SK-N-SH (cell line): Measurements from ENCODE around the gene C11orf97. TPM values are rescaled to one million over a fixed set of nuclear protein-coding genes. Genes with fewer than 3 reads are reported as not detected.
"Not testable (repeated sequence)": the region's sequence is repeated elsewhere in the genome, so short reads cannot be mapped to it uniquely, and the experiment has no call there.

Experiments
- CTCF ChIA-PET: fragments of 300-600, 350-600 bp; formaldehyde crosslinking; extraction: SDS; loops from one replicate; lab custom pipeline; 2021; lab: Yijun Ruan, JAX
- POLR2A ChIA-PET: fragments of 350-600 bp; sonication (Branson Sonifier 250); formaldehyde crosslinking; extraction: SDS; loops from one replicate; lab custom pipeline; 2020; ENCODE audit warnings: antibody characterized with exemption, inconsistent platforms; lab: Yijun Ruan, JAX
- DNase-seq: peaks from one replicate; pipeline ENCODE4 v3.0.0; 2012
- H2AFZ ChIP-seq: fragments of 200-600 bp; sonication (generic); 2 replicates; pipeline ENCODE4 v1.8.1; 2016; ENCODE audit warnings: antibody characterized with exemption, mild to moderate bottlenecking, low read depth
- H3F3A ChIP-seq: fragments of 200-600 bp; sonication (generic); replicated peaks from 2 replicates; pipeline ENCODE3; 2016; ENCODE audit warnings: antibody characterized with exemption, mild to moderate bottlenecking; ENCODE audit not compliant: insufficient read depth
- H3K27ac ChIP-seq, 2 experiments: fragments of 200-500 bp in 1 of 2; fragments of 200-600 bp in 1 of 2; sonication (Bioruptor generic) in 1 of 2; sonication (generic), shearing (Covaris generic) in 1 of 2; 2 replicates each; pipeline versions ENCODE4 v1.5.1 to v1.6.1; 2014 to 2016; ENCODE audit warnings: low read depth in 2 of 2, inconsistent platforms in 1 of 2, low read length in 1 of 2, mild to moderate bottlenecking in 1 of 2, mixed read lengths in 1 of 2
- H3K27me3 ChIP-seq: fragments of 200-600 bp; sonication (generic), shearing (Covaris generic); 2 replicates; pipeline ENCODE4 v1.6.1; 2016; ENCODE audit warnings: mixed run types; ENCODE audit not compliant: insufficient read depth
- H3K36me3 ChIP-seq, 2 experiments: fragments of 200-500 bp in 1 of 2; fragments of 200-600 bp in 1 of 2; sonication (Bioruptor generic) in 1 of 2; sonication (generic) in 1 of 2; replicated peaks in 1 of 2; 2 replicates each; pipeline versions ENCODE3 to v1.5.1; 2014 to 2016; ENCODE audit warnings: low read length in 1 of 2, mild to moderate bottlenecking in 1 of 2; ENCODE audit not compliant: insufficient read depth in 2 of 2, control insufficient read depth in 1 of 2
- H3K4me1 ChIP-seq, 2 experiments: fragments of 200-500 bp in 1 of 2; fragments of 200-600 bp in 1 of 2; sonication (Bioruptor generic) in 1 of 2; sonication (generic), shearing (Covaris generic) in 1 of 2; 2 replicates each; pipeline versions ENCODE4 v1.5.1 to v1.6.1; 2014 to 2016; ENCODE audit warnings: low read depth in 1 of 2, low read length in 1 of 2, mixed run types in 1 of 2; ENCODE audit not compliant: insufficient read depth in 2 of 2, control insufficient read depth in 1 of 2
- H3K4me2 ChIP-seq: fragments of 200-600 bp; sonication (generic), shearing (Covaris generic); 2 replicates; pipeline ENCODE4 v1.6.1; 2017; ENCODE audit warnings: mixed run types
- H3K4me3 ChIP-seq, 2 experiments: fragments of 200-500 bp in 1 of 2; fragments of 200-600 bp in 1 of 2; sonication (Bioruptor generic) in 1 of 2; sonication (generic), shearing (Covaris generic) in 1 of 2; 2 replicates each; pipeline versions ENCODE4 v1.5.1 to v1.8.1; 2014 to 2016; ENCODE audit warnings: low read depth in 2 of 2, inconsistent platforms in 1 of 2, low read length in 1 of 2, mild to moderate bottlenecking in 1 of 2, mixed read lengths in 1 of 2, moderate library complexity in 1 of 2
- H3K79me2 ChIP-seq: fragments of 200-600 bp; sonication (generic); 2 replicates; pipeline ENCODE4 v1.8.1; 2017; ENCODE audit warnings: mild to moderate bottlenecking; ENCODE audit not compliant: insufficient read depth
- H3K9ac ChIP-seq: fragments of 200-600 bp; sonication (generic); 2 replicates; pipeline ENCODE4 v1.6.1; 2017; ENCODE audit warnings: mixed run types
- H3K9me2 ChIP-seq: fragments of 200-600 bp; sonication (generic); 2 replicates; pipeline ENCODE4 v1.6.1; 2017; ENCODE audit warnings: mixed run types
- H3K9me3 ChIP-seq: fragments of 200-600 bp; sonication (generic); 2 replicates; pipeline ENCODE4 v1.6.1; 2017; ENCODE audit warnings: mixed run types, mild to moderate bottlenecking, moderate library complexity
- H4K20me1 ChIP-seq: fragments of 200-600 bp; sonication (generic); 2 replicates; pipeline ENCODE4 v1.6.1; 2017; ENCODE audit warnings: mild to moderate bottlenecking, mixed run types; ENCODE audit not compliant: insufficient read depth
- CTCF ChIP-seq: fragments of 200-600 bp; sonication (generic); IDR thresholded peaks from 2 replicates; pipeline ENCODE4 v1.6.1; 2017; ENCODE audit warnings: antibody characterized with exemption, mild to moderate bottlenecking, moderate library complexity
- FOXM1 ChIP-seq: IDR thresholded peaks from 2 replicates; pipeline ENCODE4 v1.4.0; 2012; ENCODE audit warnings: low read depth, mild to moderate bottlenecking
- GABPA ChIP-seq: IDR thresholded peaks from 2 replicates; pipeline ENCODE4 v1.4.0; 2012; ENCODE audit warnings: low read depth, mild to moderate bottlenecking
- JUND ChIP-seq: IDR thresholded peaks from 2 replicates; pipeline ENCODE4 v1.4.0; 2012
- MAX ChIP-seq: IDR thresholded peaks from 2 replicates; pipeline ENCODE4 v1.4.0; 2012; ENCODE audit warnings: low read depth
- RAD21 ChIP-seq: IDR thresholded peaks from 2 replicates; pipeline ENCODE4 v1.6.1; 2012; ENCODE audit warnings: mild to moderate bottlenecking, low read length
- SMC3 ChIP-seq: IDR thresholded peaks from 2 replicates; pipeline ENCODE4 v1.6.1; 2012; ENCODE audit warnings: low read depth, low read length, improper control_type of control experiment
- USF2 ChIP-seq: fragments of 150-350 bp; IDR thresholded peaks from 2 replicates; pipeline ENCODE4 v1.6.1; 2017; ENCODE audit warnings: antibody characterized with exemption, low read length, low read depth, borderline replicate concordance
- ZBTB33 ChIP-seq: IDR thresholded peaks from 2 replicates; pipeline ENCODE4 v1.4.0; 2012; ENCODE audit warnings: low read depth, borderline replicate concordance
- WGBS: methylation state at CpG from one replicate; pipeline ENCODE4 v1.1.6; 2017; ENCODE audit warnings: low lambda C conversion rate; 5-methylcytosine and 5-hydroxymethylcytosine counted together
- polyA plus RNA-seq, 3 experiments: library from polyadenylated mRNA; depleted of rRNA; stranded (reverse); fragments of >200 nt; gene quantifications; 2 replicates each; pipeline ENCODE4 v1.2.3, GENCODE V29; 2012

Gene C11orf97
- polyA plus RNA-seq, 1 of the 3 experiments (the other 2 are of a cell fraction) = not detected

DNA sequence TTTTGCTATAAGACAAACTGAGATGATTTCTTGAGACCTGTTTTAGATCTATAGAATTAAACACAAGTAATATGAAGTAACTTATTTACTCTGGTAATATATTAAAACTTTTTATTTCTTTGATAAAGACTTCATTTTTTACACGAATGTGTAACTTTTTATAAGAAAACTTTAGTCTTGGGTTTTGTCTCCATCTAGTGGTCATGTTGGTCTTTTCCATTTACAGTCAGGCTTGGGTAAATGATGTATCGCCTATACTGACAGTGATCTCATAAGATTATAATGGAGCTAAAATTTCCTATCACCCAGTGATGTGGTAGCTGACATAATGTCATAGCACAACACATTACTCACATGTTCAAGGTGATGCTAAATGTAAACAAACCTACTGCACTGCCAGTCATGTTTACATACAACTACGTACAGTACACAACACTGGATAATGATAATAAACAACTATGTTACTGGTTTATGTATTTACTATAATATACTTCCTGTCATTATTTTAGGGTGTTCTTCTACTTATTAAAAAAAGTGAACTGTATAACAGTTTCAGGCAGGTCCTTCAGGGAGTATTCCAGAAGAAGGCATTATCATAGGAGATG, 7.5 kb upstream of the C11orf97 start:
- no peaks in the 10 kb centered on the region for H3K4me1 ChIP-seq
- DNase-seq = peak; percentile 52
- peaks cover 6% of the 10 kb centered on the region for H3F3A ChIP-seq
- 16% methylated on average over 3 of the region's 3 CpGs for WGBS
- H3K4me2 ChIP-seq = no peak overlapping the region
- H3K79me2 ChIP-seq = no peaks in the 10 kb centered on the region
- H2AFZ ChIP-seq = no peak overlapping the region
- H3K36me3 ChIP-seq = peaks cover 0 to 10% of the 10 kb centered on the region in 2 experiments
- no peaks in the 10 kb centered on the region for H3K9me3 ChIP-seq
- H3K27ac ChIP-seq = no peak overlapping the region
- ChIA-PET POLR2A (no interaction called here), CTCF (interaction anchor here (0.6 to 1.5 kb wide), 19 partner anchors 8 to 1270 kb away, joined by 3 to 14 read pairs (median 4); partner anchors contain the start of genes ANKRD49, MRE11 and PANX1)
- TF ChIP-seq FOXM1 (no peak), SMC3 (peak; percentile 54), GABPA (no peak), JUND (no peak), CTCF (peak; percentile 85), ZBTB33 (no peak), USF2 (no peak), RAD21 (peak; percentile 78), MAX (no peak)
- H3K27me3 ChIP-seq = no peaks in the 10 kb centered on the region
- no peak overlapping the region for H3K4me3 ChIP-seq
- H3K9ac ChIP-seq = no peak overlapping the region
- H4K20me1 ChIP-seq = no peaks in the 10 kb centered on the region
- no peaks in the 10 kb centered on the region for H3K9me2 ChIP-seq

DNA sequence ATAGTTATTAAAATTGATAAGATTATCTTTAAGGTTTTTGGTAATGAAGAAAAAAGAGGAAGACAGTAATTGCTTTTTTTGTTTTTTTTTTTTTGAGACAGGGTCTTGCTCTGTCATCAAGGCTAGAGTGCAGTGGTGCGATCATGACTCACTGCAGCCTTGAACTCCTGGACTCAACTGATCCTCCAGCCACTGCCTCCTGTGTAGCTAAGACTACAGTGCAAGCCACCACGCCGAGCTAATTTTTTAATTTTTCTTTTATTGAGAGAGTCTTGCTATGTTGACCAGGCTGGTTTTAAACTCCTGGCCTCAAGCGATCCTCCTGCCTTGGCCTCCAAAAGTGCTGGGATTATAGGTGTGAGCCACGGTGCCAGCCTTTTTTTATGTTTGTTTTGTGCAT, 5.7 kb upstream of the C11orf97 start:
- H3K4me2 ChIP-seq, H2AFZ ChIP-seq, H3K4me1 ChIP-seq, H3K27me3 ChIP-seq, H3K79me2 ChIP-seq, H3K9me3 ChIP-seq, H3K9ac ChIP-seq, H3F3A ChIP-seq, H3K4me3 ChIP-seq, H3K36me3 ChIP-seq, DNase-seq, H3K9me2 ChIP-seq, H4K20me1 ChIP-seq, POLR2A ChIA-PET, H3K27ac ChIP-seq: not testable (repeated sequence)
- CTCF ChIA-PET = interaction anchor here (3.1 kb wide), 1 partner anchor 611 kb away, joined by 17 read pairs; no protein-coding TSS in a partner anchor
- 50% methylated on average over 5 of the region's 5 CpGs for WGBS
